ENCODE results near the gene CA6.
"Not testable (repeated sequence)": the region's sequence is repeated elsewhere in the genome, so short reads cannot be mapped to it uniquely, and the experiment has no call there.

Gene CA6

DNA sequence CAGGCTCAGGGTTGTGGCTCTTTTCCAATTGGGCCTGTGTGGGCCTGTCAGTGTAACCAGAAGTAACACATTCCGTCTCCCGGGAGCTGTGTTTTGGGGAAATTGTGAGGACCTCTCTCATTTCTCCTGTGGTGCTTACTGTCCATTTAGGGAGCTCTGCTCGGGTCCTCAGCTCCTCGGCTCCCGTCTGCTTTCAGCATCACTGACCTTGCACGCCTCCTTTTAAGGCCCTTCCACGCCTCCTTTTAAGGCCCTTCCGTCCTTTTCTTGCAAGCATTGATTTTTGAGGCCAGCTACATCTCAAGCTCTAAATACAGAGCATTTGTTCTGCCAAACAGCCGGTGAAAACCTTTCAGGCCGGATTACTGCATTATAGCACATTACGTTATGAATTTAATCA, 9.7 kb downstream of the CA6 start:
- Histone ChIP-seq H3K9ac (ENCODE audit: low read depth, low read length) (no peak overlapping the region), H3K9me3 (ENCODE audit: insufficient read depth, low read depth, low read length) (no peaks in the 10 kb centered on the region), H3K27me3 (ENCODE audit: insufficient read depth, low read length) (no peaks in the 10 kb centered on the region), H3K27ac (ENCODE audit: low read depth, low read length) (no peak overlapping the region), H3K4me3 (ENCODE audit: low read length) (no peak overlapping the region), H3K4me1 (ENCODE audit: insufficient read depth, low read length) (peaks cover 4% of the 10 kb centered on the region; the same call in 1 of the 2 replicates), H3K36me3 (ENCODE audit: insufficient read depth, low read length) (no peaks in the 10 kb centered on the region)
- 89% methylated on average over 11 of the region's 11 CpGs for WGBS

DNA sequence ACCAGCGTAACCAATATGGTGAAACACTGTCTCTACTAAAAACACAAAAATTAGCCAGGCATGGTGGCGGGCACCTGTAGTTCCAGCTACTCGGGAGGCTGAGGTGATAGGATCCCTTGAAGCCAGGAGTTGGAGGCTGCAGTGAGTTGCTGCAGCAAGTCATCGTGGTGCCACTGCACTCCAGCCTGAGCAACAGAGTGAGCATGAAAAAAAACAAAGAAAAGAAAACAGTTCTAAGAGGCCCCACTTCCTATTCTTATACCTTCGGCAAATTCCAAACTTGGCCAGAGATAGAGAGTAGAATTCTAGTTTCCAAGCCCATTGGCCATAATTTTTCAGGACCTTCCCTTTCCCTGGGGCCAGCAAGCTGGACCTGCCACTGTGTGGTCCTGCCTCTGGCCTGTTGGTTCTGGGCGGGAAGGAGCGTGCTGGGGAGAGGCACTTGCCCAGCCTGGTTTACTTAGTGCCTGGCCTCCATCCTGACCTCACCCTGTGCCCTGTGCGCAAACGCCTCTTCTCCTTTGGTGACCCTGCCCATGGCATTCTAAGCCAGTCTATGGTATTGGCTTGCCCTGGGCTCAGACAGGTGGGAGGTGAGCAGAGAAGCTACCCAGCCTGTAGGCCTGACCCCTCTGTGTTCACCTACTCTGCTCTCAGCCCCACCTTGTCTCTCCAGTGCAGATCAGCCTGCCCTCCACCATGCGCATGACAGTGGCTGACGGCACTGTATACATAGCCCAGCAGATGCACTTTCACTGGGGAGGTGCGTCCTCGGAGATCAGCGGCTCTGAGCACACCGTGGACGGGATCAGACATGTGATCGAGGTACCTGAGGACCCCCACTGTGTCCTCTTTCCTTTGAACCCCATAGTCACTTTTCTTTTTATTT, 11.0 kb downstream of the CA6 start:
- H3K27me3 ChIP-seq (ENCODE audit: insufficient read depth, low read length) = no peaks in the 10 kb centered on the region
- no peak overlapping the region for H3K27ac ChIP-seq (ENCODE audit: low read depth, low read length)
- H3K9ac ChIP-seq (ENCODE audit: low read depth, low read length) = no peak overlapping the region
- no peak overlapping the region for H3K4me3 ChIP-seq (ENCODE audit: low read length)
- no peaks in the 10 kb centered on the region for H3K9me3 ChIP-seq (ENCODE audit: insufficient read depth, low read depth, low read length)
- H3K36me3 ChIP-seq (ENCODE audit: insufficient read depth, low read length) = no peaks in the 10 kb centered on the region
- no peaks in the 10 kb centered on the region for H3K4me1 ChIP-seq (ENCODE audit: insufficient read depth, low read length)
- WGBS = 94% methylated on average over 17 of the region's 17 CpGs

DNA sequence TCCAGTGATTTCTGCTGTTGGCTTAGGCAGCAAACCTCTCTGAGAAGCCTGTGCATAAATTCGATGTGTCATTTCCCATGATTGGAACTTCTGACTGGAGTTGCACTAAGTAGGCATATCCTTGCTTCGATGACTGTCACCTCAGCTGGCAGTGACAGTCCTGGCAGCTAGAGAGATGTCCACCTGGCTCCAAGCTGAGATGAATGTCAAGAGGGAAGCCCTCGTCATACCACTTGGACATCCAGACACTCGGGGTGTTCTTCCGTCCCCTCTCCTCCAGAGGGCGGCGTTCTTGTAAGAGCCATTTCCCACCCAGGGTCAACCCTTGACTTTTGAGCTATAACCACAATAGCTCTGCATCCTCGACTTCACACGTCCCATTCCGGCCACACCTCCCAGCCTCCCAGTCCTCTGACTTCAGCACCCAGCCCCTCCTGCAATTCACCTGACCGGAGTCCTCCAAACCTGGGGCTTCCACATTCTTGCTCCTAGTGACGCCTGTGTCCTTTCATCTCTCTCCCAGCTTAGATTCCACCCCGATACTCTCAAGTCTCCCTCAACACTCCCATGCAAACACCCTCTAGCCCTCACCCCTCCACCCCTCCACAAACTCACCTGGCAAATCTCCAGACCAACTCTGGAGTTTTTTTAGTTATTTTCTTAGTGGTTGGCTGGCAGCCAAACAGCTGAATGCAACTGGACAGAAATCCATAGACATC, 17.3 kb downstream of the CA6 start:
- H3K27ac ChIP-seq (ENCODE audit: low read depth, low read length) = no peak overlapping the region
- no peaks in the 10 kb centered on the region for H3K9me3 ChIP-seq (ENCODE audit: insufficient read depth, low read depth, low read length)
- WGBS = 53% methylated on average over 13 of the region's 13 CpGs

DNA sequence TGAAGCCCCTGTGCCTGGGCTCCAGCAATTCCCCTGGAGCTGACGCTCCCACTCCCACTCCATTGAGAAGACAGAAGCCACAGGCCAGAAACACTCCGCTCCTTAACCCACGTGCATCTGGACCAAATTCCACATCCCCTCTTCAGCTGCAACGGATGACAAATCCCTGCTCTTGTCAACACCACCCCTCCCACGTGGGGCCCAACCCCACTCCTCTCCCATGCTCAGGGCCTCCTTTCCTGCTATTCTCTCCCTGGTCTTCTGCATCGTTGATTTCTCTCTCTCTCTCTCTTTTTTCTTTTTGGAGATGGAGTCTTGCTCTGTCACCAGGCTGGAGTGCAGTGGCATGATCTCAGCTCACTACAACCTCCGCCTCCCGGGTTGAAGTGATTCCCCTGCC, 18.3 kb downstream of the CA6 start:
- WGBS = 84% methylated on average over 8 of the region's 8 CpGs

More for the DNA sequence above, 17.3 kb downstream of the CA6 start:
- H3K4me3 ChIP-seq (ENCODE audit: low read length) = no peak overlapping the region
- no peak overlapping the region for H3K9ac ChIP-seq (ENCODE audit: low read depth, low read length)
- no peaks in the 10 kb centered on the region for H3K36me3 ChIP-seq (ENCODE audit: insufficient read depth, low read length)
- 0 out of 2 replicates have a peak, but pooled peaks cover 3% of the 10 kb centered on the region for H3K4me1 ChIP-seq (ENCODE audit: insufficient read depth, low read length)
- no peaks in the 10 kb centered on the region for H3K27me3 ChIP-seq (ENCODE audit: insufficient read depth, low read length)

DNA sequence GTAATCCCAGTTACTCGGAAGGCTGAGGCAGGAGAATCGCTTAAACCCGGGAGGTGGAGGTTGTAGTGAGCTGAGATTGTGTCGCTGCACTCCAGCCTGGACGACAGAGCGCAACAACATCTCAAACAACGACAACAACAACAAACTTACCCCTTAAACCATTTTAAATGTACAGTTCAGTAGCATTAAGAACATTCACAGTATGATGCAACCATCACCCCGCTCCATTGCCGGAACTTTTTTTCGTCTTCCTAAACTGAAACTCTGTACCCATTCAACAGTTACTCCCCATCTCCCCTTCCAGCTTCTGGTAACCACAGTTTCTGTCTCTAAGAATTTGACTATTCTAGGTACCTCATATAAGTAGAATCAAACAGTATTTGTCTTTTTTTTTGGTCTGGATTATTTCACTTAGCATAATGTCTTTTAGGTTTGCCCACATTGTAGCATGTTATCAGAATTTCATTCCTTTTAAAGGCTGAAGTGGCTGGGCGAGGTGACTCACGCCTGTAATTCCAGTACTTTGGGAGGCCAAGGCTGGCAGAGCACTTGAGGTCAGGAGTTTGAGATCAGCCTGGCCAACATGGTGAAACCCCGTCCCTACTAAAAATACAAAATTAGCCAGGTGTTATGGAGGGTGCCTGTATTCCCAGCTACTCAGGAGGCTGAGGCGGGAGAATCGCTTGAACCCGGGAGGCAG, 19.6 kb downstream of the CA6 start:
- H3K27ac ChIP-seq (ENCODE audit: low read depth, low read length) = no peak overlapping the region
- WGBS = 97% methylated on average over 16 of the region's 16 CpGs
- H3K36me3 ChIP-seq (ENCODE audit: insufficient read depth, low read length) = no peaks in the 10 kb centered on the region
- H3K9me3 ChIP-seq (ENCODE audit: insufficient read depth, low read depth, low read length) = no peaks in the 10 kb centered on the region
- H3K9ac ChIP-seq (ENCODE audit: low read depth, low read length) = no peak overlapping the region
- H3K27me3 ChIP-seq (ENCODE audit: insufficient read depth, low read length) = no peaks in the 10 kb centered on the region
- H3K4me3 ChIP-seq (ENCODE audit: low read length) = no peak overlapping the region
- 0 out of 2 replicates have a peak, but pooled peaks cover 3% of the 10 kb centered on the region for H3K4me1 ChIP-seq (ENCODE audit: insufficient read depth, low read length)

More for the DNA sequence above, 18.3 kb downstream of the CA6 start:
- H3K27ac ChIP-seq (ENCODE audit: low read depth, low read length) = no peak overlapping the region
- H3K9me3 ChIP-seq (ENCODE audit: insufficient read depth, low read depth, low read length) = no peaks in the 10 kb centered on the region
- H3K27me3 ChIP-seq (ENCODE audit: insufficient read depth, low read length) = no peaks in the 10 kb centered on the region
- no peaks in the 10 kb centered on the region for H3K36me3 ChIP-seq (ENCODE audit: insufficient read depth, low read length)
- H3K4me3 ChIP-seq (ENCODE audit: low read length) = no peak overlapping the region
- no peak overlapping the region for H3K9ac ChIP-seq (ENCODE audit: low read depth, low read length)
- 0 out of 2 replicates have a peak, but pooled peaks cover 3% of the 10 kb centered on the region for H3K4me1 ChIP-seq (ENCODE audit: insufficient read depth, low read length)

DNA sequence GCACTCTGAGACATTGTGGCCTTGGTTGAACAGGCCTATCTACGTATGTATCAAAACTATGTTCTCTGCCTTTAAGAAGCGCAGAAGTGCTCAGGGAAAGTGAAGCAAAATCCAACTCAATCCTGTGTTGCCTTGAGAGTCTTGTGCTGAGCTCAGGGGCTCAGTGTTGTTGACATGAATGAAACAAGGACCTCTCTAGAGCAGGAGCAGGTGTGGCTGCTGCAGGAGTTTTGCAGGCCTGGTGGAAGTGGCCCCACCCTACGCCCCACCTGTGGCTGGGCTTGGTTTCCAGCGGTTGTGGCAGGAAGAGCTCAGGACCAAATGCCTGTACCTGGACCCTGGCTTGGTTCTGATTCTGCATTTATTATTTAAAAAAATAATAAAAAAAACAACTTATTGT, 20.9 kb downstream of the CA6 start:
- H3K9ac ChIP-seq (ENCODE audit: low read depth, low read length) = no peak overlapping the region
- H3K9me3 ChIP-seq (ENCODE audit: insufficient read depth, low read depth, low read length) = no peaks in the 10 kb centered on the region
- H3K27ac ChIP-seq (ENCODE audit: low read depth, low read length) = no peak overlapping the region
- H3K27me3 ChIP-seq (ENCODE audit: insufficient read depth, low read length) = no peaks in the 10 kb centered on the region
- no peak overlapping the region for H3K4me3 ChIP-seq (ENCODE audit: low read length)
- H3K36me3 ChIP-seq (ENCODE audit: insufficient read depth, low read length) = no peaks in the 10 kb centered on the region
- 94% methylated on average over 4 of the region's 4 CpGs for WGBS
- H3K4me1 ChIP-seq (ENCODE audit: insufficient read depth, low read length) = 0 out of 2 replicates have a peak, but pooled peaks cover 3% of the 10 kb centered on the region

DNA sequence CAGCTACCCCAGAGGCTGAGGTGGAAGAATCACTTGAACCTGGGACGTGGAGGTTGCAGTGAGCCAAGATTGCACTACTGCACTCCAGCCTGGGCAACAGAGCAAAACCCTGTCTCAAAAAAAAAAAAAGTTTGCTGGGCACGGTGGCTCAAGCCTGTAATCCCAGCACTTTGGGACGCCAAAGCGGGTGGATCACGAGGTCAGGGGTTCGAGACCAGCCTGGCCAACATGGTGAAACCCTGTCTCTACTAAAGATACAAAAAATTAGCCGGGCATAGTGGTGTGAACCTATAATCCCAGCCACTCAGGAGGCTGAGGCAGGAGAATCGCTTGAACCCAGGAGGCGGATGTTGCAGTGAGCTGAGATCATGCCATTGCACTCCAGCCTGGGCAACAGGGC, 23.2 kb downstream of the CA6 start:
- H3K27me3 ChIP-seq (ENCODE audit: insufficient read depth, low read length); H3K9ac ChIP-seq (ENCODE audit: low read depth, low read length); H3K36me3 ChIP-seq (ENCODE audit: insufficient read depth, low read length); H3K4me3 ChIP-seq (ENCODE audit: low read length); H3K4me1 ChIP-seq (ENCODE audit: insufficient read depth, low read length); H3K27ac ChIP-seq (ENCODE audit: low read depth, low read length); H3K9me3 ChIP-seq (ENCODE audit: insufficient read depth, low read depth, low read length): not testable (repeated sequence)
- 95% methylated on average over 9 of the region's 9 CpGs for WGBS

DNA sequence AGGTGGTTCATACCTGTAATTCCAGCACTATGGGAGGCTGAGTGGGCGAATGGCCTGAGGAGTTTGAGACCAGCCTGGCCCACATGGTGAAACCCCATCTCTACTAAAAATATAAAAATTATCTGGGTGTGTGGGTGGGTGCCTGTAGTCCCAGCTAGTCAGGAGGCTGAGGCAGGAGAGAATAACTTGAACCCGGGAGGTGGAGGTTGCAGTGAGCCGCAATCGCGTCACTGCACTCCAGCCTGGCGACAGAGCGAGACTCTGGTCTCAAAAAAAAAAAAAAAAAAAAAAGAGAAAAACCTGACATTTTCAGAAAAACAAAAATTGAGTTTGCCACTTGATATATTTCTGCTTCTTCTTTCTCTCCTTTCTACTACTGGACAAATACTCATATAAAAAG, 24.3 kb downstream of the CA6 start:
- Histone ChIP-seq H3K9ac (ENCODE audit: low read depth, low read length) (no peak overlapping the region), H3K9me3 (ENCODE audit: insufficient read depth, low read depth, low read length) (no peaks in the 10 kb centered on the region), H3K4me1 (ENCODE audit: insufficient read depth, low read length) (no peaks in the 10 kb centered on the region), H3K27ac (ENCODE audit: low read depth, low read length) (no peak overlapping the region), H3K36me3 (ENCODE audit: insufficient read depth, low read length) (no peaks in the 10 kb centered on the region), H3K4me3 (ENCODE audit: low read length) (no peak overlapping the region), H3K27me3 (ENCODE audit: insufficient read depth, low read length) (no peaks in the 10 kb centered on the region)
- WGBS = 90% methylated on average over 6 of the region's 7 CpGs

DNA sequence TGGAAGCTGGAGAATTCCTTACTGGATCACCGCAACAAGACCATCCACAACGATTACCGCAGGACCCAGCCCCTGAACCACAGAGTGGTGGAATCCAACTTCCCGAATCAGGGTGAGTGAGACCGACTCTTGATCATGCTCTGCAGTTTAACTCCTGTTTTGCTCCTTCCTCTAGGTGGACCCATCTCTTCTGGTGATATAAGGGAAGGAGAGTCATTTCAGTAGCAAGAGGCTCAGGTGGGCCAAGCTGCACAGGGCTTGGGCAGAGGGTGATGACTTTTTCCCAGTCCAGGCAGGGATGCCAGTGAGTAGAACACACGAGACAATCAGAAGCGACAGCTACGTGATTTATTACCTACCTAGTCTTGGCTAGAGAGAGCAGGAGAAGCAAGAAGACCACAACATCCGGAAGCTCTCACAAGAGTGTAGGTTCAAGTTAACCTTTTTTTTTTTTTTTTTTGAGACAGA, 25.2 kb downstream of the CA6 start:
- H3K4me1 ChIP-seq (ENCODE audit: insufficient read depth, low read length) = no peaks in the 10 kb centered on the region
- no peaks in the 10 kb centered on the region for H3K27me3 ChIP-seq (ENCODE audit: insufficient read depth, low read length)
- H3K36me3 ChIP-seq (ENCODE audit: insufficient read depth, low read length) = no peaks in the 10 kb centered on the region
- H3K4me3 ChIP-seq (ENCODE audit: low read length) = no peak overlapping the region
- H3K9me3 ChIP-seq (ENCODE audit: insufficient read depth, low read depth, low read length) = no peaks in the 10 kb centered on the region
- no peak overlapping the region for H3K9ac ChIP-seq (ENCODE audit: low read depth, low read length)
- 94% methylated on average over 9 of the region's 9 CpGs for WGBS
- no peak overlapping the region for H3K27ac ChIP-seq (ENCODE audit: low read depth, low read length)

DNA sequence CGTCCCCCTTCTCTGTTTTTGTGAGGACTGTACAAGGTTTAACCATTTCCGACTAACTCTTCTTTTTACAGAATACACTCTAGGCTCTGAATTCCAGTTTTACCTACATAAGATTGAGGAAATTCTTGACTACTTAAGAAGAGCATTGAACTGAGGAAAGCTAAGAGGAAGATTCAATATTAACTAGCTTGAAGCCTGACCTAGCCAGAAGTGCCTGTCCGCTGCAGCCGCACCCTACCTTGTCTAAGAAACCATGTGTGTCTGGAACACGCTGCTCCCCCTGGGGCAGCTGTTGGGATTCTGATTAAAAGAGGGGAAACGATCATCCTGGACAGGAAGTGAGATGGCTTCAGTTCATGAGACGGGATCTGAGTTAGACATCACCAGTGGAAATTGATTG, 28.9 kb downstream of the CA6 start:
- H3K27me3 ChIP-seq (ENCODE audit: insufficient read depth, low read length) = no peaks in the 10 kb centered on the region
- no peak overlapping the region for H3K27ac ChIP-seq (ENCODE audit: low read depth, low read length)
- no peaks in the 10 kb centered on the region for H3K9me3 ChIP-seq (ENCODE audit: insufficient read depth, low read depth, low read length)
- H3K9ac ChIP-seq (ENCODE audit: low read depth, low read length) = no peak overlapping the region
- no peaks in the 10 kb centered on the region for H3K36me3 ChIP-seq (ENCODE audit: insufficient read depth, low read length)
- H3K4me1 ChIP-seq (ENCODE audit: insufficient read depth, low read length) = no peaks in the 10 kb centered on the region
- 94% methylated on average over 7 of the region's 7 CpGs for WGBS
- no peak overlapping the region for H3K4me3 ChIP-seq (ENCODE audit: low read length)

DNA sequence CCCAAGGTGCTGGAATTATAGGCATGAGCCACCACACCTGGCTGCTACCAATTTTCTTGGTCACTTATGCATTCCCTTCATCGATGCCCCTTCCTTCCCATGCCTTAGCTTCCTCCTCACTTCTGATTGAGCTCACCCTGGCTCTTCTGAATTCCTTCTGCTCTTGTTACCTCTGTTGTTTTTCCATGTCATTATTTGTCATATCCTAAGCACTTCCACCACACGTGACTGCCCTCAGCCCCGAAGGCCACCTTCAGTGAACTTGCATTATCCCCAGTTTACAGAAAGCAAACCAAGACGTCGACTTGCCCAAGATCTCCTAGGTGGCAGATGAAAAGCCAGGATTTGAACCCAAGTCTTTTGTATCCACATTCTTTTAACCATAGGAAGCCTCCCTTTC, 30.7 kb downstream of the CA6 start:
- H3K9ac ChIP-seq (ENCODE audit: low read depth, low read length) = no peak overlapping the region
- no peaks in the 10 kb centered on the region for H3K36me3 ChIP-seq (ENCODE audit: insufficient read depth, low read length)
- H3K4me3 ChIP-seq (ENCODE audit: low read length) = no peak overlapping the region
- no peaks in the 10 kb centered on the region for H3K9me3 ChIP-seq (ENCODE audit: insufficient read depth, low read depth, low read length)
- 84% methylated on average over 5 of the region's 5 CpGs for WGBS
- no peaks in the 10 kb centered on the region for H3K27me3 ChIP-seq (ENCODE audit: insufficient read depth, low read length)
- H3K27ac ChIP-seq (ENCODE audit: low read depth, low read length) = no peak overlapping the region
- no peaks in the 10 kb centered on the region for H3K4me1 ChIP-seq (ENCODE audit: insufficient read depth, low read length)

All from HUES64 (cell line).